GM21367 (cell line): ENCODE measurements around the gene PIPOX.

Source experiments
- ATAC-seq: cut with Tn5 transposase; IDR thresholded peaks from one replicate; pipeline ENCODE4 v1.9.1; 2021; ENCODE audit not compliant: unreplicated experiment

The PIPOX gene

DNA sequence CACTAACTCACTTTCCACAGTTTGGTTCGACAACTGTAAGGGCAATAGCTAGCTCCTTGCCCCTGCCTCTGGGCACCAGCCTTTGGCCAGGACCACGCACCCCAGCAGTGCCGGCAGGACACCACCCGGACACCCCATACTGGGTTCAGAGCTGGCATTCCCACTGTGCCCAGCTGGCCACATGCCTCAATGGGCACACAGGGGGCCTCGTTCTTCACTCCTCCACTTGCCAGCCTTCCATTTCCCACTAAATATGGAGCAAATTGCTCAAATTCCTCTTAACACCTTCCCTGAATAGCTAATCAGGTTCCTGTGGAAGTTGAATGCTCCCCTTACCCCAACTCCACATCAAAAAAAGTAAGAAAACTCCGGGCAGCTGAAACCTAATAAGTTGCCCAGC, 52.5 kb downstream of the PIPOX start:
- ATAC-seq, result no peak

DNA sequence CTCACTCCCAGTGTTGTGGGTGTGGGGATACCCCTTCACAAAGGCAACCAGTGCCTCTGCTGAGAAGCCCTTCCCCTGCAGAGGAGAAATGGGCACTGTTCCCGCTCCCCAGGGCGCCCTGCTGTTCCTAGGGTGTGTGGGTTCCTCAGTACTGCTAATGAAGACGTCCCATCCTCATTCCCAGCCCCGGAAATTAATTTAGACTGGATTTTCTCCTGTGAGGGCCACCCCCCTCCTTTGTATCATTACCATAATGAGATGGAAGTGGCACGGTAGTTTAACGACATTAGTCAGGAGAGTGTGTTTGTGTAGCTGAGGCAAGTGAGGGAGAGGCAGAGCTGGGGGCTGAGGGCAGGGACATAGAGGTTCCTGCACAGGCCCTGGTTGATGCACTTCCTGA, 53.2 kb downstream of the PIPOX start:
- no peak for ATAC-seq

DNA sequence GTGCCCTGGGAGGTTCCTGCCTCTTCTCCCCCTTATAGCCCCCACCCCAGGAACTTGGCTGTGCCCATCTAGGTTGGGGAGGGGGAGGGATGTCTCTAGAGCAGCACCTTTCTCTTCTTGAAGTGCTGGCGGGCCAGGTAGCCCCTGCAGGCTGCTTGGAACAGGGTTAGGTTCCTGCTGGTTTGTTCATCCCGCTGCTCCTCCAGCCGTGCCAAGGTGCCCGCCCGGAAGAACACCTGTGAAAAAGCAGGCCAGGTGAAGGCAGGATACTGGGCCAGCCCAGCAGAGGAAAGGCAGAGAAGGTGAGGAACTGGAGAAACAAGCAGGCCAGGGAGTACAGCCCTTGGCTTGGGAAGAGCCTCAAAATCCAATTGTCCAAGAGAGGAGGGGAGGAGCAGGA, 56.6 kb downstream of the PIPOX start:
- ATAC-seq, result no peak

DNA sequence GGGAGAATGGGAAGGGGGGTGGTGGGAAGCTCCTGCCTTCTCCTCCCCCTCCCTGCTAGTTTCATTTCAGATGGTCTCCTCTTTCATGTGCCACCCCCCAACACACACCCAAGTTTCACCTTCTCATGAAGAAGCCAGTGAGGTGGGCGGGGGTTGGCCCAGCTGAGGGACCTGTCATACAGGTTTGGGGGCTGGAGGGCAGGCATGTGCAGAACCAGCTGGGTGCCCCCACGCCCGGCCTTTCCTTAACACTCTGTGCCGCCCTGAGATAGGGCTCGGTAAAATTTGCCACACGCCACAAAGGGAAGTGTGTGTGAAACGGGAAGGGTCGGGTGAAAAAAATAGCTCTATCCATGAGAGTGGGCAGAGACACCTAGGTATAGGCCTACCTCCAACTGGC, 57.4 kb downstream of the PIPOX start:
- ATAC-seq, result no peak

DNA sequence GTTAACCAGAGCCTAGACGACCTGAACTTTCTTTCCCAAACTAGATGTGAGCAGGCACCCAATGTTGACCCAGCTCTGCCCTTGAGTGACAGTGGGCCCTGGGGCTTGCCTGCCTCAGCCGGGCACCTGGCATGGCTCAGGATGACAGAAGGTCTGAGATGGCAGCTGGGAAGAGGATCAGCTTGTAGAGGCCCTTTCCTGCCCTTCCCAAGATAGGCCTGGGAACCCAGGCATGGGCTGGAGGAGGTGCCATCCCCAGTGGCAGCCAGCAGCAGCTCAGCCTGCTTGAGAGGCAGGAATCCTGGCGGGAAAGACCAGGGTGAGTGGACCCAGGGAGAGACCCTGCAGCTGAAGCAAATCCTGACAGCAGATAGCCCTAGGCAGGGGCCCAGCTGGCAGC, 59.1 kb downstream of the PIPOX start:
- ATAC-seq, result no peak

DNA sequence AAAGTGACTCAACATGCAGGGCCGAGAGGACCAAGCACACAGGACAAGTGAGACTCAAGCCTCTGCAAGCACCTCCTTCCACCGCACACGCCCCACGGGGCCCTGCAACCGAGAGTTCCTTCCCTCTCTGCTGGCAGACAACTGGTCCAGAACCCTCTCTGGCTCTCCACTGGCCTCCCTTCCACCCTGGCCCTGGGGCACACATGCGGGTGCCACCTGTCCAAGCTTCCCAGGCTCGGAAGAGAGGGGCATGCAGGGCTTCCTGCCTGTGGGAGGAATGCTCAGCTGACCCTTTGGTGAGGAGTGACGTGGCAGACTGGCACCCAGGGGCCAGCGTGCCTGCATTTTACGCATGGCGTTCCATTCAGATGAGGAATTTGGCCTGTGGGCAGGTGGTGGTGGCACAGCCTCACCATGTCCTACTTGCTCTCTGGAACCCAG, 59.8 kb downstream of the PIPOX start:
- no peak for ATAC-seq

DNA sequence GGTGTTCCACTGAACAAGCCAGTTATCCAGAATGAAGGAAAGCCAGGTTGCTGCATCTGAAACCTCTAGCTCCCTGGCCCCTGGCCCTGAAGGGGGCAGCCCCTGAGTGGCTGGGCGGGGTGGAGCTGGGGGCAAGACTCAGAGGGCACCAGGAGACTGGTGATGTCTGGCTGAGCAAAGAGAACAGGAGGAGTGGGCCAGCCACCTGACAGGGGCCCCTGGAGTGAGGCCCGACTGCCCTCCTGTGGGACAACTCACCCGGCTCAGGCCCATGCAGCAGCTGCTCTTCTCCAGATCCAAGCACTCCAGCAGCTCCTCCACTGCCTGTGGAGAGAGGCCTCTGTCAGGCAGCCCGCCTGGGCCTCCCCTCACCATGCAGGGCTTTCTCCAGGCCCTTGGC, 60.4 kb downstream of the PIPOX start:
- no peak for ATAC-seq
